Right lobe of liver (tissue), 4 donors: ENCODE measurements around the gene MGP.

Experiments
- POLR2A ChIP-seq: fragments of 450-650 bp; IDR thresholded peaks from one replicate; pipeline ENCODE4 v1.6.1; 2017; ENCODE audit warnings: antibody characterized with exemption, mild to moderate bottlenecking
- TF ChIP-seq, protein P1 (sequence below), 4 donors: fragments of 200-600 bp in 3 of 4; fragments of 450-650 bp in 1 of 4; IDR thresholded peaks; one replicate each; pipeline versions ENCODE4 v1.5.1 to v1.8.0; 2016 to 2022; ENCODE audit warnings: antibody characterized with exemption in 4 of 4, mild to moderate bottlenecking in 2 of 4
- donor health status: DM: no; HTN: no; CAD: no.
- donor health status: DM: no; HTN: no; CAD: no.
- donor health status: DM: no; HTN: yes; CAD: no.

DNA sequence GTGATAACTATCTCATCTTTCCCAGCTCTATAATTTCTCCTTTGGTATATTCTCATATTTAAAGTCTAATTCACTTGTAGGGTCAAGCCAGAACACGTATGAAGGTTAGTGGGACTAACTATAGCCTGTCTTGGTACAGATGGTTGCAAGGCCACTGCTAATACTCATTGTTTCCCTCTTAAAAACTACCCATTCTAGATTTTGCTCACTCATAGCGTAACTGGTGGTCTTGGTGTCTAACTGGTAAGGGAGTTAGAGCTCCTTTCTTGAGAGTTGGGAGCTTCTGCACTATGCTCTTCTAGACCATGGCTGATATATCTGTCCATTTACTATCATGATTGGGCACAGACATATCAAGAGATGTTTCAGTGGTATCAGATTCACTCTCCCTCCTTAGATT, 8.8 kb downstream of the MGP start:
- TF ChIP-seq, protein P1, sequence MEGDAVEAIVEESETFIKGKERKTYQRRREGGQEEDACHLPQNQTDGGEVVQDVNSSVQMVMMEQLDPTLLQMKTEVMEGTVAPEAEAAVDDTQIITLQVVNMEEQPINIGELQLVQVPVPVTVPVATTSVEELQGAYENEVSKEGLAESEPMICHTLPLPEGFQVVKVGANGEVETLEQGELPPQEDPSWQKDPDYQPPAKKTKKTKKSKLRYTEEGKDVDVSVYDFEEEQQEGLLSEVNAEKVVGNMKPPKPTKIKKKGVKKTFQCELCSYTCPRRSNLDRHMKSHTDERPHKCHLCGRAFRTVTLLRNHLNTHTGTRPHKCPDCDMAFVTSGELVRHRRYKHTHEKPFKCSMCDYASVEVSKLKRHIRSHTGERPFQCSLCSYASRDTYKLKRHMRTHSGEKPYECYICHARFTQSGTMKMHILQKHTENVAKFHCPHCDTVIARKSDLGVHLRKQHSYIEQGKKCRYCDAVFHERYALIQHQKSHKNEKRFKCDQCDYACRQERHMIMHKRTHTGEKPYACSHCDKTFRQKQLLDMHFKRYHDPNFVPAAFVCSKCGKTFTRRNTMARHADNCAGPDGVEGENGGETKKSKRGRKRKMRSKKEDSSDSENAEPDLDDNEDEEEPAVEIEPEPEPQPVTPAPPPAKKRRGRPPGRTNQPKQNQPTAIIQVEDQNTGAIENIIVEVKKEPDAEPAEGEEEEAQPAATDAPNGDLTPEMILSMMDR (IDR thresholded peaks at IDR 0.05), result no peak
- no peak for TF ChIP-seq POLR2A
